GM12801 (cell line): Measurements from ENCODE around the gene MCF2L.

Experiments used
- CTCF ChIP-seq: IDR thresholded peaks from one replicate; pipeline ENCODE4 v1.5.1; 2011; ENCODE audit warnings: control low read depth; ENCODE audit not compliant: insufficient read length; ENCODE audit errors: extremely low read depth

Gene MCF2L

GRCh38 chr13:113005076-113005865, 36.3 kb downstream of the MCF2L start:
- TF ChIP-seq CTCF: no peak

GRCh38 chr13:113005997-113006396, 37.0 kb downstream of the MCF2L start:
- no peak for TF ChIP-seq CTCF

GRCh38 chr13:113006660-113007059, 37.6 kb downstream of the MCF2L start:
- TF ChIP-seq CTCF: no peak

GRCh38 chr13:113008851-113009250, 39.8 kb downstream of the MCF2L start:
- no peak for TF ChIP-seq CTCF

- TF ChIP-seq CTCF: no peak
These were observed 40.9 kb downstream of the MCF2L start for GRCh38 chr13:113009743-113010509.

- TF ChIP-seq CTCF: no peak
These were observed 41.5 kb downstream of the MCF2L start for GRCh38 chr13:113010510-113010865.

- no peak for TF ChIP-seq CTCF
These were observed 44.3 kb downstream of the MCF2L start for GRCh38 chr13:113013303-113013702.
